RPMI7951 (cell line): ENCODE results near the gene PIK3R4. TPM values are rescaled to one million over a fixed set of nuclear protein-coding genes. Genes with fewer than 3 reads are reported as not detected.

Experiments
- DNase-seq: peaks from one replicate; pipeline ENCODE4 v3.0.0-alpha.2; 2012; ENCODE audit warnings: low read depth
- total RNA-seq: library from RNA; depleted of rRNA; stranded (reverse); fragments of >200 nt; shearing (Covaris generic); gene quantifications from 2 replicates; pipeline ENCODE4 v1.2.3, GENCODE V29; 2014; rRNA removed

PIK3R4 gene
- total RNA-seq, 1 experiment from 2014 or later, result 56.1 TPM

DNA sequence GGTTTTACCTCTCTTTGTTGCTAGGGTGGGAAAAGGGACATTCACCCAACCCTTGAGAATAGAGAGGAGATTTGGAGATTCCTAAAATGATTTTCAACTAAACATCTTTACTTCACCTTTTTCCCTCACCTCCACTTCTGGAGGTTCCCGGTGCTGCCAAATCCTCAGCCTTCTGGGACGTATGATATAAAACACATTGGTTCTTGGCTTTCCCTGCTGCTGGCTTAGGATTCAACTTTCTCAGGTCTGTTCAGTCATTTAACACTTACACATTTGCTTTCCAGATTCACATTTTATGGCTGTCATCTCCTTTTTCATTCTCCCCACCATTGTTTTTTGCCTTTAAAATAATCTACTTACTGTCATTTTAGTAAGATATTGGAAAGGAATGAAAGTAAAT, 106.6 kb downstream of the PIK3R4 start:
- DNase-seq, result no peak

DNA sequence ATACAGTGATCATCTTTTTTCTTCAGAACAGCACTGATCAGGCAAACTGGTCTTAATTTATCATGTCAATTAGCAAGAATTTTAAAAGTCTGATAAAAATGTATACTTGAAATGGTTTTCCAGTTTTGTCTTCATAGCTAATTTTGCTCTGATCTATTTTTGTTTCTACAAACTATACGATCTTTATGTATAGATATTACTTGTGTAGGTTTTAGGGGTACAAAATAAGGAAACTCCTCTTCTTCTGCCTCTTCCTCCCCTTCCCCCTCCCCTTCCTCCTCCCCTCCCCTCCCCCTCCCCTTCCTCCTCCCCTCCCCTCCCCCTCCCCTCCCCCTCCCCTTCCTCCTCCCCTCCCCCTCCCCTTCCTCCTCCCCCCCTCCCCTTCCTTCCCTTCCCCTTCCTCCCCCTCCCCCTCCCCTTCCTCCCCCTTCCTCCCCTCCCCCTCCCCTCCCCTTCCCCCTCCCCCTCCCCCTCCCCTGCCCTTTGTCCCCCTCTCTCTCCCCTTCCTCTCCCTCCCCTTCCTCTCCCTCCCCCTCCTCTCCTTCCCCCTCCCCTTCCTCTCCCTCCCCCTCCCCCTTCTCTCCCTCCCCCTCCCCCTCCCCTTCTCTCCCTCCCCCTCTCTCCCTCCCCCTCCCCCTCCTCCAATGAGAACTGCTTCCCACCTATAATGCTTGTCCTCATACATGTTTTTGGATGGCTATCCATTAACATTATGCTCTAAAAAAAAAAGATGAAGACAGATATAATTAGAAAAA, 110.0 kb downstream of the PIK3R4 start:
- DNase-seq, result no peak

DNA sequence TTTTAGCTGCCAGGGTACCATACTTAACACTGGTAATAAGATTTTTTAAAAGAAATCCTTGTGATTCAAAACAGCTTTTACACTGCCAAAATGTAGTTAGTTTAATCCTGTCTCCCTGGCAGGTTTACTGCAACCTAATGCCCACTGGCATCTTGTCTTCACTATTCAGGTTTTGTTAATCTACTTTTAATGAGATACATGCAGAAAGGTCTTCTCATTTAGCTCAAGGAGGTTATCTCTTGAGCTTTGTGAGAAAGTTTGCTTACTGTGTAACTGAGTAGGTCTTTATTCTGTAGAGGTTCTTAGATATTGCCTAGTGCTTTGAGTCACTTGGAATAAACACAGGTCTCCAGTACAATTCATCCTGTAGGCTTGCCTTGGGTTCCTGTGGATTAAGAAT, 110.7 kb downstream of the PIK3R4 start:
- DNase-seq, result no peak

DNA sequence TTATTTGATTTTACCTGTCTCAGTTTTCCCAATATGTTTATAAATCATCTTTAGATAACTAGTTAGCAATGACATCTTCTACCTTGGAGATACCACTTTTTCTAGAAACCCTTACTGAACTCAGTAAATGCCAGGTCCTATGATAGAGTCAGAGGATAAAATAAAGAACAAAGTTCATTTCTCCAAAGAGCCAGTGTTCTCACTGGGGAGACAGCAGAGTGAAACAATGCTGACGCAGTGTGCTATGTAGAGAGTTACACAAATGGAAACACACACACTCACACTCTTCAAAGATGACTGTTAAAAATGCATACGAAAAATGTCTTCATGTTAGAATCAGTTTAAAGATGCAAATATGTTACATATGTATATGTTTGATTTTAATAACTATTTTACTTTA, 111.3 kb downstream of the PIK3R4 start:
- DNase-seq, result no peak

Other genes with a start within 250 kb of the PIK3R4 start
- gene COL6A6, start 229.7 kb downstream of the PIK3R4 start, total RNA-seq, result not detected in 2 replicates
- gene ATP2C1, start 147.3 kb upstream of the PIK3R4 start, total RNA-seq, result 62.5 and 67.1 TPM in 2 replicates